K562 (cell line): Measurements from ENCODE around the gene FAM83E.
A peak's percentile ranks its signal among the peaks of the same experiment; 100 is the strongest.

Experiments
- ATF1 ChIP-seq, 2 experiments: fragments of 450-650 bp in 1 of 2; IDR thresholded peaks; 2 replicates each; pipeline ENCODE4 v1.6.1; 2016; ENCODE audit warnings: missing compliant biosample characterization in 1 of 2, missing genetic modification characterization in 1 of 2
- CC2D1A ChIP-seq: fragments of 450-650 bp; IDR thresholded peaks from 2 replicates; pipeline ENCODE4 v1.6.1; 2017; ENCODE audit warnings: mild to moderate bottlenecking
- CTCF ChIP-seq, 3 experiments: IDR thresholded peaks in 2 of 3; conservative IDR thresholded peaks in 1 of 3; 2 replicates each; pipeline ENCODE4 v1.5.1; 2011 to 2012; ENCODE audit warnings: low read length in 3 of 3, mild to moderate bottlenecking in 3 of 3, control low read depth in 2 of 3, improper control_type of control experiment in 1 of 3, inconsistent platforms in 1 of 3, low read depth in 1 of 3, mixed read lengths in 1 of 3, moderate library complexity in 1 of 3; ENCODE audit not compliant: insufficient read depth in 2 of 3
- POLR2A ChIP-seq: fragments of 450-650 bp; conservative IDR thresholded peaks from 2 replicates; pipeline ENCODE4 v1.6.1; 2016

GRCh38 chr19:48635966-48636858 lies 21.3 kb upstream of the FAM83E start:
- no peak for TF ChIP-seq CTCF (IDR thresholded peaks at IDR 0.05 in 2 of 3, conservative IDR thresholded peaks at IDR 0.05 in 1 of 3; ENCODE audit: insufficient read depth in 2 of 3, low read depth in 1 of 3, low read length in 3 of 3)
- no peak for TF ChIP-seq POLR2A
- TF ChIP-seq CC2D1A, result 0 out of 2 replicates have a peak, but pooled peaks have one; percentile 26
- no peak for TF ChIP-seq ATF1 (CRISPR knock-in tag; IDR thresholded peaks at IDR 0.05)
- TF ChIP-seq ATF1 (tag; IDR thresholded peaks at IDR 0.05), result no peak
